ENCODE measurements around the gene STARD9. TPM values are rescaled to one million over a fixed set of nuclear protein-coding genes. Genes with fewer than 3 reads are reported as not detected.

STARD9 gene
- total RNA-seq, 4 donors from 2014 or later, result 1.6 to 3.5 (median 2.0) TPM

GRCh38 chr15:42547918-42548248 lies 27.5 kb upstream of the STARD9 start:
- peaks cover 5 to 31% of the 10 kb centered on the region in 2 donors for H3K36me3 ChIP-seq
- no peaks in the 10 kb centered on the region for H3K27me3 ChIP-seq
- intact Hi-C loops (cut with DNase I; ENCODE audit: low total_unique reads) (loop anchor here (1.0 to 5.0 kb wide), 3 partner anchors 27 to 102 kb away; partner anchors contain the start of genes SNAP23 and STARD9), in situ Hi-C loops (cut with MboI; ENCODE audit: low sequenced_read_pairs in 4 of 4) (loop anchor here in 1 of 4 donors (10.0 kb wide), 1 partner anchor 97 kb away; no protein-coding TSS in a partner anchor)
- peak overlapping the region; percentile 79 to 100 (median 88) for H3K4me3 ChIP-seq
- no peak for DNase-seq
- peaks cover 27 to 30% of the 10 kb centered on the region in 2 donors for H3K4me1 ChIP-seq
- peak overlapping the region; percentile 84 to 95 (median 90) for H3K27ac ChIP-seq
- ATAC-seq, result peak; percentile 3 to 14
- TF ChIP-seq, protein P1, sequence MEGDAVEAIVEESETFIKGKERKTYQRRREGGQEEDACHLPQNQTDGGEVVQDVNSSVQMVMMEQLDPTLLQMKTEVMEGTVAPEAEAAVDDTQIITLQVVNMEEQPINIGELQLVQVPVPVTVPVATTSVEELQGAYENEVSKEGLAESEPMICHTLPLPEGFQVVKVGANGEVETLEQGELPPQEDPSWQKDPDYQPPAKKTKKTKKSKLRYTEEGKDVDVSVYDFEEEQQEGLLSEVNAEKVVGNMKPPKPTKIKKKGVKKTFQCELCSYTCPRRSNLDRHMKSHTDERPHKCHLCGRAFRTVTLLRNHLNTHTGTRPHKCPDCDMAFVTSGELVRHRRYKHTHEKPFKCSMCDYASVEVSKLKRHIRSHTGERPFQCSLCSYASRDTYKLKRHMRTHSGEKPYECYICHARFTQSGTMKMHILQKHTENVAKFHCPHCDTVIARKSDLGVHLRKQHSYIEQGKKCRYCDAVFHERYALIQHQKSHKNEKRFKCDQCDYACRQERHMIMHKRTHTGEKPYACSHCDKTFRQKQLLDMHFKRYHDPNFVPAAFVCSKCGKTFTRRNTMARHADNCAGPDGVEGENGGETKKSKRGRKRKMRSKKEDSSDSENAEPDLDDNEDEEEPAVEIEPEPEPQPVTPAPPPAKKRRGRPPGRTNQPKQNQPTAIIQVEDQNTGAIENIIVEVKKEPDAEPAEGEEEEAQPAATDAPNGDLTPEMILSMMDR (IDR thresholded peaks at IDR 0.05 in 4 of 5, conservative IDR thresholded peaks at IDR 0.05 in 1 of 5), result no peak
- no peak for TF ChIP-seq POLR2A (IDR thresholded peaks at IDR 0.05)
- no peaks in the 10 kb centered on the region for H3K9me3 ChIP-seq

GRCh38 chr15:42548249-42549031 lies 27.0 kb upstream of the STARD9 start, which contains the start of the genes HAUS2 and LRRC57:
Gene HAUS2 (plus strand): TSS chr15:42548838. CDS start chr15:42548873, 35 bp downstream.
Gene LRRC57 (minus strand): TSS chr15:42548793. CDS start chr15:42548434, 359 bp downstream.
- peak; percentile 70 to 74 for DNase-seq

GRCh38 chr15:42549032-42549491 lies 26.3 kb upstream of the STARD9 start:
- peak overlapping the region; percentile 84 to 95 (median 90) for H3K27ac ChIP-seq
- intact Hi-C loops (cut with DNase I; ENCODE audit: low total_unique reads), result loop anchor here (5.0 kb wide), 1 partner anchor 52 kb away; the partner anchor contains the start of gene SNAP23
- ATAC-seq, result peak; percentile 31 to 39
- DNase-seq, result peak in 1 of 2 donors; percentile 8
- in situ Hi-C loops (cut with MboI; ENCODE audit: low sequenced_read_pairs in 4 of 4), result loop anchor here in 1 of 4 donors (10.0 kb wide), 1 partner anchor 96 kb away; no protein-coding TSS in a partner anchor
- peak overlapping the region; percentile 79 to 100 (median 88) for H3K4me3 ChIP-seq
- no peaks in the 10 kb centered on the region for H3K27me3 ChIP-seq
- H3K9me3 ChIP-seq, result no peaks in the 10 kb centered on the region
- TF ChIP-seq POLR2A (IDR thresholded peaks at IDR 0.05), result no peak
- TF ChIP-seq, protein P1 (IDR thresholded peaks at IDR 0.05 in 4 of 5, conservative IDR thresholded peaks at IDR 0.05 in 1 of 5), result no peak
- H3K36me3 ChIP-seq, result peaks cover 5 to 19% of the 10 kb centered on the region in 2 donors
- H3K4me1 ChIP-seq, result peaks cover 27 to 30% of the 10 kb centered on the region in 2 donors

More at GRCh38 chr15:42548249-42549031, 27.0 kb upstream of the STARD9 start, which contains the start of the genes HAUS2 and LRRC57:
- Histone ChIP-seq H3K4me3 (peak within 1 kb of the TSS; percentile 79 to 100 (median 88)), H3K4me1 (peaks cover 27 to 30% of the 10 kb centered on the region in 2 donors), H3K36me3 (peaks cover 5 to 25% of the 10 kb centered on the region in 2 donors), H3K9me3 (no peaks in the 10 kb centered on the region), H3K27ac (peak within 1 kb of the TSS; percentile 84 to 95 (median 90)), H3K27me3 (no peaks in the 10 kb centered on the region)
- peak; percentile 80 to 82 for TF ChIP-seq POLR2A (IDR thresholded peaks at IDR 0.05)
- TF ChIP-seq, protein P1 (IDR thresholded peaks at IDR 0.05 in 4 of 5, conservative IDR thresholded peaks at IDR 0.05 in 1 of 5), result peak in 1 of 5 experiments; percentile 27
- ATAC-seq, result peak; percentile 87 to 92
- intact Hi-C loops (cut with DNase I; ENCODE audit: low total_unique reads), result loop anchor here (1.0 to 5.0 kb wide), 3 partner anchors 27 to 102 kb away; partner anchors contain the start of genes SNAP23 and STARD9
- in situ Hi-C loops (cut with MboI; ENCODE audit: low sequenced_read_pairs in 4 of 4), result loop anchor here in 1 of 4 donors (10.0 kb wide), 1 partner anchor 96 kb away; no protein-coding TSS in a partner anchor

DNA sequence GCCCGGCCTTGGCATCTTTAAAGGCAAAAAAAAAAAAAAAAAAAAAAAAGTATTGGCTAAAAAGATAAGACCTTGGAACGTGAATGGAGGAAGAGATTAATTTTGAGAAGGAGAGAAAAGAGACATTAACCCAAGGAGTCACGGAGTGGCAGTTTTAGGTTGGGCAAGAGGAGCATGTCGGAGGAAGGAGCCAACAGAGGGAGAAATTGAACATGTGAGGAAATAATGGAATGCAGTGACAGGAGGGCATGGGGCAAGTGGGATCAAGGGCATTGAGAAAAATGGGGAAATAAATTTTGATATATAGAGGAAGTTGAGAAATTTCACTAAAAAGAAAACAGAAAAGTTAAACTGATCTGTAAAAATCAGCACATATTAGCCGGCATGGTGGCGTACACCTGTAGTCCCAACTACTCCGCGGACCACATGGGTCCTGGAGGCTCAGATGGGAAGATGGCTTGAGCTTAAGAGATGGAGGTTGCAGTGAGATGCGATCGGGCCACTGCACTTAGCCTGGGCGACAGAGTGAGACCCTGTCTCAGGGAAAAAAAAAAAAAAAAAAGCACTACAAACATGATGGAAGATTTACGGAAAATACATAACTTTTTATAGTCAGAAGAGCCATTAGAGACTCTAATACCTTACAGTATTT lies 25.5 kb upstream of the STARD9 start:
- H3K27me3 ChIP-seq, result no peaks in the 10 kb centered on the region
- no peaks in the 10 kb centered on the region for H3K9me3 ChIP-seq
- H3K4me1 ChIP-seq, result peaks cover 27 to 30% of the 10 kb centered on the region in 2 donors
- H3K4me3 ChIP-seq, result peak overlapping the region; percentile 79 to 100 (median 88)
- in situ Hi-C loops (cut with MboI; ENCODE audit: low sequenced_read_pairs in 4 of 4), result loop anchor here in 1 of 4 donors (10.0 kb wide), 1 partner anchor 95 kb away; no protein-coding TSS in a partner anchor
- ATAC-seq (no peak), DNase-seq (no peak)
- TF ChIP-seq POLR2A (IDR thresholded peaks at IDR 0.05), result no peak
- TF ChIP-seq, protein P1 (IDR thresholded peaks at IDR 0.05 in 4 of 5, conservative IDR thresholded peaks at IDR 0.05 in 1 of 5), result no peak
- intact Hi-C loops (cut with DNase I; ENCODE audit: low total_unique reads), result loop anchor here (5.0 kb wide), 1 partner anchor 53 kb away; the partner anchor contains the start of gene SNAP23
- peak overlapping the region in 3 of 4 donors; percentile 84 to 95 (median 93) for H3K27ac ChIP-seq
- H3K36me3 ChIP-seq, result peaks cover 3 to 11% of the 10 kb centered on the region in 2 donors

All from gastrocnemius medialis (tissue), 4 donors.